Epithelial cell of proximal tubule (primary cell): ENCODE measurements around the gene FAM169A. TPM values are rescaled to one million over a fixed set of nuclear protein-coding genes. Genes with fewer than 3 reads are reported as not detected.
"Not testable (repeated sequence)": the region's sequence is repeated elsewhere in the genome, so short reads cannot be mapped to it uniquely, and the experiment has no call there.

ENCODE experiments used
- DNase-seq: peaks from one replicate; pipeline ENCODE4 v3.0.0-alpha.2; 2011; ENCODE audit warnings: low read depth
- H3K4me3 ChIP-seq: 2 replicates; pipeline ENCODE4 v1.5.1; 2011; ENCODE audit warnings: low read depth, mild to moderate bottlenecking, low read length
- total RNA-seq: library from RNA; depleted of rRNA; stranded (reverse); fragments of >200 nt; gene quantifications from 2 replicates; pipeline ENCODE4 v1.2.3, GENCODE V29; 2015
- TF ChIP-seq, protein P1 (sequence below): conservative IDR thresholded peaks from 2 replicates; pipeline ENCODE4 v1.5.1; 2012; ENCODE audit warnings: low read depth, mild to moderate bottlenecking, low read length

FAM169A gene
- total RNA-seq, 1 donor from 2014 or later: 8.9 TPM

DNA sequence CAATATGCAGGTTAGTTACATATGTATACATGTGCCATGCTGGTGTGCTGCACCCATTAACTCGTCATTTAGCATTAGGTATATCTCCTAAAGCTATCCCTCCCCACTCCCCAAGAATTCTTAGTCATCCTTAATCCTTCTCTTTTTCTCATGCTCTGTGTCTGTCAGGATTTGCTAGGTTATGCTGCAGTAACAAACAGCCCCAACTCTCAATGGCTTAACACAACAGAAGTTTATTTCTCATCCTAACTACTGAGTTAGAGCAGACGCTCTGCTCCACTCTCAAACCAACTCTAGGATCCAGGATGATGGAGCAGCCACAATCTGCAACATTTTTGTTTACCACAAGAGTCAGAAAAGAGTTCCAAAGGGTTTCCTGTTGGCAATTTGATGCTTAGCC lies 28.2 kb upstream of the FAM169A start:
- DNase-seq: no peak
- TF ChIP-seq, protein P1, sequence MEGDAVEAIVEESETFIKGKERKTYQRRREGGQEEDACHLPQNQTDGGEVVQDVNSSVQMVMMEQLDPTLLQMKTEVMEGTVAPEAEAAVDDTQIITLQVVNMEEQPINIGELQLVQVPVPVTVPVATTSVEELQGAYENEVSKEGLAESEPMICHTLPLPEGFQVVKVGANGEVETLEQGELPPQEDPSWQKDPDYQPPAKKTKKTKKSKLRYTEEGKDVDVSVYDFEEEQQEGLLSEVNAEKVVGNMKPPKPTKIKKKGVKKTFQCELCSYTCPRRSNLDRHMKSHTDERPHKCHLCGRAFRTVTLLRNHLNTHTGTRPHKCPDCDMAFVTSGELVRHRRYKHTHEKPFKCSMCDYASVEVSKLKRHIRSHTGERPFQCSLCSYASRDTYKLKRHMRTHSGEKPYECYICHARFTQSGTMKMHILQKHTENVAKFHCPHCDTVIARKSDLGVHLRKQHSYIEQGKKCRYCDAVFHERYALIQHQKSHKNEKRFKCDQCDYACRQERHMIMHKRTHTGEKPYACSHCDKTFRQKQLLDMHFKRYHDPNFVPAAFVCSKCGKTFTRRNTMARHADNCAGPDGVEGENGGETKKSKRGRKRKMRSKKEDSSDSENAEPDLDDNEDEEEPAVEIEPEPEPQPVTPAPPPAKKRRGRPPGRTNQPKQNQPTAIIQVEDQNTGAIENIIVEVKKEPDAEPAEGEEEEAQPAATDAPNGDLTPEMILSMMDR: no peak
- no peak overlapping the region for H3K4me3 ChIP-seq

DNA sequence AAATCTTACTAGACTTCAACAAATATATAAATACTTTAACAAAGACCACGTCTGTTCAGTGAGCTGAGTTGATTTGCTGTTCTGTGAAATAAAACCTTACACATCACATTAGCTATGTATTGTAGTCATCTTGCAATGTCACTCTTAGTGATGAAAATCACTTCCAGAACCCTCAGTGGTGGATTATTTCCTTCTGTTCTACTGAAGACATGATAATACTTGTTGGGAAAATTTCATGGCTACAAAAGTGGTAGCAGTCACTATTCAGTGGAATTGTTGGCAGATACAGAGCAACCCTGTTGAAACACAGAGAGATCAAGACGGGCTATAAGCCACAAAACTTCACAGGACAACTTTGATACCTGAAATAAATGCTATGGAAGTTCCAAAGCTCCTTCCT lies 26.7 kb upstream of the FAM169A start:
- no peak overlapping the region for H3K4me3 ChIP-seq
- no peak for DNase-seq
- TF ChIP-seq, protein P1: no peak

DNA sequence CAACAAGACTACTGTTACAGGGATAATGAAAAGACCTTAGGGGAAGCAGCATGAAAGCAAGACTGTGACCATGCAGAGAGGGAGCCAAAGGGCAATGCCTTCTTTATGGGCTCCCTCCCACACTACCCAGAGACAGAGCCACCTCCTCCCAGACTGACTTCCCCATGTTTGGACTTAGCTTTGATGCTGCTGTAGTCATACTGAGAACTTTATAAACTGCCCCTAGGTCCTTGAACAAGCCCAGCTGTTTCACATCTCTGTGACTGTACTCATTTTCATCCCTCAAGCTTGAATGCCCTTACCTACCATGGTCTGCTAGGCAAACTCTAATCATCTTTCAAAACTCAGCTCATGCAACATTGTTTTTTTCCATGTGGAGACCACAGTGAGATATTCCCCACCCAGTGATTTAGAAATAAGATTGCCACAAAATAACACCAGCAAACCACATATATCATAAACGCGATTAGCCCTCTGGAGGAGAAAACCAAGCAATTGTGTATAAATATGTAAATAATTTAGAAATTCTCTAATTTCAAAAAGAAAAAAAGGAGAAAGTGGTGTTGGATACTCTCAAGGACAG lies 23.4 kb upstream of the FAM169A start:
- TF ChIP-seq, protein P1: no peak
- no peak overlapping the region for H3K4me3 ChIP-seq
- no peak for DNase-seq

DNA sequence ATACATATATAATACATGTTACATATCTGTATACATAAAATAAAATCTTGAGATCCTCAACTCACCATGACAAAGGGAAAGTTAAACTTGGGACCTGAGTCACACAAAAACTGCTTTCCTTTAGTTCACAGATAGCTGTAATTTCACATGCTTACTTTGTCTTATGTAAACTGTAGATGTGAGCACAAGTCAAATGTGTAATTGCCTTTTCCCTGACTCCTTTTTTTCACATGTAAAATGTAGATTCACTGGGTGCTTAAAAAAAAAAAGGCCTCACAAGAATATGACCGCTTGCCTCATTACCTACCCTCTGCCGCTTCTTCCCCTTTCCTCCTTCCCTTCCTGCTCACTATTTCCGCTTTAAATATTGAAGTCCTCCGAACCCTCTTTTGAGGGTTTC lies 21.9 kb upstream of the FAM169A start:
- no peak for DNase-seq
- no peak overlapping the region for H3K4me3 ChIP-seq
- TF ChIP-seq, protein P1: no peak

DNA sequence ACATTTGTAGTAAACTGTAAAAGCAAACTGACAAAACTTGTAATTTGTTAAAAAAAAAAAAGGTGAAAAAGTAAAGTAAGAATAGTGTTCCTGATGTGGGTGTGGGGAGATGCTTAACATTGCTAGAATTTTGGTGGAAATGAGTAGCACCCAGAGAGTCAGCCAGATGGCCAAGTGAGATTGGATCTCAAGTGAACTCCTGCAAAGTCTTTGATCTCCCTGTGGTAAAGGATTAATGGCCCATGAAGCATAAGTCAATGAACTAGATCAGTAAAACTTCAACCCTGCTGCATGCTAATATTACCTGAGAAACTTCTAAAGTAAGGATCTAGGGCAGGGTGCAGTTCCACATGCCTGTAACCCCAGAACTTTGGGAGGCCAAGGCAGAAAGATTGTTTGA lies 19.0 kb upstream of the FAM169A start:
- no peak overlapping the region for H3K4me3 ChIP-seq
- TF ChIP-seq, protein P1: no peak
- peak; percentile 73 for DNase-seq

DNA sequence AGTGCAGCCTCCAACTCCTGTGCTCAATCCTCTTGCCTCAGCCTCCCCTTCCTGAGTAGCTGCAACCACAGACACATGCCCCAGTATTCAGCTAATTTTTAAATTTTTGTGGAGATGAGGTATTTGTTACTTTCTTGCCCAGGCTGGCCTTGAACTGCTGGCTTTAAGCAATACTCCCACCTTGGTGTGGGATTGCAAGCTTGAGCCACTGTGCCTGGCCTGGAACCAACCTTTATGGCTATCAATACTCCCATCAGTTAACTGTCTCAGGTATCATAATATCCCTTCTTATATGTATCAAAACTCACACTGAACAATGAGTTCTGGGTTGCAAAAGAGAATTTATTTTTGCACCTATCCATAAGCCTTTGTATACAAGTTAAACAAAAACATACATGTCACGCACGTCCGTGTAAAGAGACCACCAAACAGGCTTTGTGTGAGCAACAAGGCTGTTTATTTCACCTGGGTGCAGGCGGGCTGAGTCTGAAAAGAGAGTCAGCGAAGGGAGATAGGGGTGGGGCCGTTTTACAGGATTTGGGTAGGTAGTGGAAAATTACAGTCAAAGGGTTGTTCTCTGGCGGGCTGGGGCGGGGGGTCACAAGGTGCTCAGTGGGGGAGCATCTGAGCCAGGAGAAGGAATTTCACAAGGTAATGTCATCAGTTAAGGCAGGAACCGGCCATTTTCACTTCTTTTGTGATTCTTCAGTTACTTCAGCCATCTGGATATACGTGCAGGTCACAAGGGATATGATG lies 16.4 kb upstream of the FAM169A start:
- DNase-seq: not testable (repeated sequence)

DNA sequence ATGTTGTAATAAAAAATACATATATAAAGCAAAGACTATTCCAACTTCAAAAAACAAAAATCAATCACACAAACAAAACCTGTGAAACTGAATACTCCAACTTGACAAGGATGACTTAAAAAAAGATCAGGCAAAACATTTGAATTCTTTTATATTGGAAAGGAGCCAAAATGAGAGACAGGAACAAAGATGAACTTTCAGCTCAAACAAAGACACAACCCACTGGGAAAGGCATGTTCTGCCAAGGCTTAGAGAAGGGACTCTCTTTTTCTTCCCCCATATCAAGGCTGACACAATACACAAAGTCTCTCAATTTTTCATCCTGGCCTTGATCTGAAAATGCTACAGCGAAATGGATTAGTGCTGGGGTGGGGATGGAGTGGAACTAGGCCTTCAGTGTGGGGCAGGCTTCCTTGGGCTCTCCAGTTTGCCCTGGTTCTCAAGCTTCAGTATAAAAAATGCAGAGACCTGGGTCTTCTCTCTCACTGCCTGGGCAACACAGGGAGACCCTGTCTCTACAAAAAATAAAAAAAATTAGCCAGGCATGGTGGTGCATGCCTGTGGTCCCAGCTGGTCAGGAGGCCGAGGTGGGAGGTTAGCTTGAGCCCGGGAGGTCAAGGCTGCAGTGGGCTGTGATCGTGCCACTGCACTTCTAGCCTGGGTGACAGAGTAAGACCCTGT lies 11.6 kb upstream of the FAM169A start:
- no peak overlapping the region for H3K4me3 ChIP-seq
- no peak for DNase-seq
- TF ChIP-seq, protein P1: no peak

More for the DNA sequence above, 16.4 kb upstream of the FAM169A start:
- H3K4me3 ChIP-seq: not testable (repeated sequence)
